Astrocyte of the hippocampus (primary cell): ENCODE results near the gene CAMTA1.

Source experiments
- DNase-seq: peaks from one replicate; pipeline ENCODE4 v3.0.0; 2011; ENCODE audit warnings: low read depth, low spot score

CAMTA1 gene

GRCh38 chr1:7752512-7753417 lies 967.5 kb downstream of the CAMTA1 start:
- DNase-seq: peak; percentile 86

- DNase-seq: no peak
These were observed 968.4 kb downstream of the CAMTA1 start for GRCh38 chr1:7753641-7754040.

DNA sequence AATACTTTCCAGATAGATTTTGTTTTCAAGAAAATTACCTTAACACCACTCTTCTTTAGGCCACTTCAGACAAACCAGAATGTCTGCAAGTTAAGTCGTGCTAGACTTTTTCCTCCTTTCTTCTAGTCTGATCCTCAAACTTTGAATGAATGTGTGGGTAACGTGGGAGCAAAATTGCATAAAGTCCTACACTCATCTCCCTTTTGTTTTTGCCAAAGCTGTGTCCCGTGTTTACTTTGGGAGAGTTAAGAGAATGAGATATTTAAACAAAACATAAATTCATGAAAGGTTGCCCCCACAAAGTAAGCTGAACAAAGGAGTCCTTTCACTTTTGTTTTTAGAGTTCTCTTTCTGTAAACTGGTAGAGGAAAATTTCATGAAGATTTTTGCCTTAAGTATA lies 969.0 kb downstream of the CAMTA1 start:
- no peak for DNase-seq

- DNase-seq: peak; percentile 25
These were observed 970.2 kb downstream of the CAMTA1 start for GRCh38 chr1:7755448-7755847.

DNA sequence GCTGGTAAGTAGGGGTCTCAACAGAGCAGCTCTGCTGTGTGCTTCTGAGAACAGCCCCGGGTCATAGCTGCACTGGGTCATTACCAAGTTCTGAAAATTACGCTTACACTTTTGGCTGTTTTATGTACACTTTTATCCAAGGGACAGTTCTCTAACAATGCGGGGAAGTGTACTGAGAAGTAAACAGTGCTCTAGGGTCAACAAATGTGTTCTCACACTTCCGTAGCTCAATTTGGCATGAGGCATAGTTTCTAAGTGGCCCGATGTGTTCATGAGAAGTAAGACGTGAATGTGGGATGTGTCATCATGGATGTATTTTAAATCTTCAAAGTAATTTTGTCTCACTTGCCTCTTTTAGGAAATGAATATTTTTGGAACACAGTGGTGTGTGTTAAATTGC lies 975.0 kb downstream of the CAMTA1 start:
- DNase-seq: peak; percentile 15

DNA sequence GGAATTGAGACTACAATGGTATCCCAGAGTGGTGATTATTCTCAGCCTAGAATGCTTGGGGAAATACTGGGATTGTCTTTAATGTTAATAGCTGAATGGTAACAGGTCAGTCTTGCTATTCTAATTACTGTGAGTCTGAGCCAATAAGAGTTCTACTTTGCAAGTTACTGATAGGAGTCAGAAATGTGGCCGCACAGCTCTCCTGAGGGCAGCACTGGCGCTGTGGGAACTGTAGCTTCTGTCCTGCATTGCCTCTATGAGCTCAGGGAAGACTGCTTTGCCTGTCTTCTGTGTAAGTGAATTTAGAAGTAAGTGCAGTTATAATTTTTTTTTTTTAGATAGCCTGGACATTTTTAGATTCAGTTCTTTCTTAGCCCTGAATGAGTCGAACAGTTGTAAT lies 975.8 kb downstream of the CAMTA1 start:
- DNase-seq: no peak

GRCh38 chr1:7767176-7767575 lies 981.9 kb downstream of the CAMTA1 start:
- no peak for DNase-seq

DNA sequence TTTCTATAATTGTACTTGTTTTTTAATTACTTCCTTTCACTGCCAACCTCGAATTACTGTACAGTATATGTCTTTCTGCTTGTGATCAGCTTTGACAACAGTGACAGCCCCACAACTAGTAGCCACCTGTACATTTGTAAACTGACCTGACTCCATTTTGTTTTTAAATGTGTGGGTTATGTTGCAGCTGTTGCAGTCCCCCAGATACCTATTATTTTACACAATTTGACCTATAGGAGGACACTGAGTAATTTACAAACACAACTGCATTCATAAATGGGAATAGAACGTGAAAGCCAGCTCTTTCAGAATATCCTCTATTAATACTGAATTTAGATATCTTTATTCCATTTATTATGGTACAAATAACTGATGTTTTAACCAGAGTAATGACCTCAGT lies 983.3 kb downstream of the CAMTA1 start:
- DNase-seq: no peak

DNA sequence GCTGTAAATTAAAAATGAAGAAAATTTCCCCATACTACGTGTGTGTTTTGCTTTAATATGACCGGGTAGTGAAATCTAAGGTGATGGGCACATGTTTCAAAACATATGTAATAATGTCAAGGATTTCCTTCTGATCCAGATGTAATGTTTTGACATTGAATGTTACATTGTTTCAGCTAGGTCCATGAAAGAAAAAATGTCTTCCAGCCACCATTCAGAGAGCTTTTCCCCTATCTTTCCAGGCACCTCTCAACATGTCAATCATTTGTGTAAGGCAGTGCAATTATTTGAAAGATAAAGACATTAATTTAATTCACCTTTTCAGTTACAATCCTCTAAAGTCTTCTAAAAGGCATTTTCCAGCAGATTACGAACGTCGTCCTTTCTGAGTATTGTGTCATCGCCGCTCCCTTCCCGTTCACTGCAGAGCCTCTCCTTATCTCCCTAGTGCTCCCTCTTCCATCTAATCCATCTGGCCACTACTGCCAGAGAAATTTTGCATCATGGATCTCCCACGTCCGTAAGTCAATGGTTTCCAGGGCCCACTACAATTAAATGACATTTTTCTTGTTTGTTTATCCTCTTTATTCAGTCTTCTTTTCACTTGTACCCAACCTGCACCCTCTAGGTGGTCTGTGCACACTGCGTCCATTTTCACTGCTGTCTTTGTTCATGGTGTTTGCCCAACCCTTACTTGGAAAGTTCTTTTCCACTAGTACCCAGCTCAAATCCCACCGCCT lies 984.6 kb downstream of the CAMTA1 start:
- DNase-seq: no peak

DNA sequence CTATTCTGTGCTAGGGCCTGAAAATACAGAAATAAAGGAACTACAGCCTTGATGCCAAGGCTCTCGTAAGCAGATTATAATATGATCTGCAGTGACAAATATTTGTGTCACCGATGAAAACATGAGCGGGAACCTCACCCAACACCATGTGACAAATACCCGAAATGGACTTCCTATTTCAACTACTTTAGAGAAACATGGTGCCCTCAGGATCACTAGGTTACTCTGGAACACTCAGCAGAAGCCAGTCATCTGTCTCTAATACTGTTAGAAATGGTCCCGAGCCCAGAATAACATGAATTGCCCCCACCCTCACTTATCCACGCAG lies 985.4 kb downstream of the CAMTA1 start:
- no peak for DNase-seq

DNA sequence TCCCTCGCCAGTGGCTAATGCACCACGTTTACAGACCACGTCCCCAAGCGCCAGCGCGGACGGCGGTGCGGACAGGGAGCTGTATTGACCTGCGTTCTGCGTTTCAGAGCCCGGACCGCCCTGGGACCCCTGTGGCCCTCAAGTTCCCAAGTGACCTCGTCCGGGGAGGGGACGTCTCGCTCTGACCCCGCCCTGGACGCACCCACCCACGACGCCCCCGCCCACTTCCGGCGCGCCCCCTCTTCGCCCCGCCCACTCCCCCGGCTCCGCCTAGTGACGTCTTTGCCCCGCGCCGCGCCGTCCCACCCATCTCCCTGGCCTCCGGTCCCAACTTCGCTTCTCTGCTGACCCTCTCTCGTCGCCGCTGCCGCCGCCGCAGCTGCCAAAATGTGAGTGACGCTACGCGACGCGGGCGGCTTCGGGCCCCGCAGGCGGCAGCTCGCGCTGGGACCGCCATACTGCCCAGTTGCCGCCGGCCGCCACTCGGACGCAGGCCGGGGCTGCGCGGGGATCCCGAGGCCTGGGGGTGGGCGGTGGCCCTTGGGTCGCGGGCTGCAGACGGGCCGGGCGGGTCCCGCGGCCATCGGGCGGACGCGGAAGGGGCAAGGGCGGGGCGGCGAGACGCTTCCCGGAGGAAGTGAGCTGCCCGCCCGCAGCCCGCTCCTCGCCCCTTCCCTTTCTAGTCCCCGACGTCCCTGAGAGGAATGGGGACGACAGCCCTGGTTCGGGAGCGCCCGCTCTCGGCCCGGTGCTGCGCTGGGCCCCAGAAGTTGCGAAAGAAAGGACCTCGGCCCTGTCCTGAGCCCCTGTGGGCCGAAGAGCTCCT lies 986.0 kb downstream of the CAMTA1 start, which contains the start of gene VAMP3:
Gene VAMP3 (plus strand): TSS at position 300 of the 826 bp plus-strand sequence. CDS start 88 bp downstream, at position 388.
- DNase-seq: peak; percentile 94

- DNase-seq: no peak
These were observed 986.6 kb downstream of the CAMTA1 start for GRCh38 chr1:7771823-7772299.

GRCh38 chr1:7777591-7777990 lies 992.3 kb downstream of the CAMTA1 start:
- DNase-seq: no peak

DNA sequence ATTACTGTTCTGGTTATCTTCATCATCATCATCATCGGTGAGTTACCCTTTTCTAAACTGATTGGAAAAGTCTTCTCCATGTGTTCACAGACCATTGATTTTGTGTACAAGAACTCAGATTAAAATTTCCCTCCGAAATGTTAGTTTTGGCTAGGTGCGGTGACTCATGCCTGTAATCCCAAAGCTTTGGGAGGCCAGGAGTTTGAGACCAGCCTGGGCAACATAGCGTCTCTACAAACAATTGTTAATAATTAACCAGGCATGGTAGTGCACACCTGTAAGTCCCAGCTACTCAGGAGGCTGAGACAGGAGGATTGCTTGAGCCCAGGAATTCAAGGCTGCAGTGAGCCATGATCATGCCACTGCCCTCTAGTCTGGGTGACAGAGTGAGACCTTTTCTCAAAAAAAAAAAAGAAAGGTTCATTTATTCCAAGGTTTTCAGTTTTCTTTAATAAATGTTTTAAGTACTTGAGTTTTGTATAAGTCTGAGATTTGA lies 992.9 kb downstream of the CAMTA1 start:
- no peak for DNase-seq

DNA sequence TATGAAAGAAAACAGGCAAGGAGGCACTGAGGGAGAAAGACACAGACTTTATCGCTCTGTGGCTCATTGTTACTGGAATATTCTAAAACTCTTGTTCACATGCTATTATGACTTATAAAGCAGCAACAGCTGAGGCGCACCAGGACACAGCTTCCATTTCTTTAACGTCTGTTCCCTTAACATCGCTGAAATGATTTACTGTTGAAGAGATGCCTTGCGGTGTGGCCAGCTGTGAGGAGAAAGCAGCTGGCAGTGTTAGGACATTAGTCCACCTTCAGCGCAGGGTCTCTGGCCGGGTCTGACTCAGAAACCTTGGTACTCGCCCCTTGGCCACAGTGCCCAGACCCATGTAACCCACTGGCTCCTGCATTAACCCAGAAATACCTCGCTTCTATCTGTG lies 995.7 kb downstream of the CAMTA1 start:
- no peak for DNase-seq

DNA sequence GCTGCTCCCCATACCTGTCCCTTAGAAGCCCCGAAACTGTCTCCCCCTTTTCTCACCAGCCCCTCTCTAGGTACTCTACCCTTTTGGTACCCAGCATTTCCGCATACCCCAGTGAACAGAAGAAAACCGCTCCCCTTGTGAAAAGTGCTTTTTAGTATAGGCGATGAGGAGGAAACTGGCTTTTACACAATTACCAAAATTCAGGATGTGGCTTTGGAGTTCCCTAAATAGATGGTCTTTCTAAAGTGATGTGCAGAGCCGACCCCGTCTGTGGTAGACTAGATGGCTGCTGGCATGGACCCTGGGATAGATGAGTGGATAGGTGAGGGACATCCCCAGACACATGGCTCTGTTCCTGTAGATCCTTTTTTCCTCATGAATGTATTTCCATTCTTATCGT lies 996.2 kb downstream of the CAMTA1 start:
- DNase-seq: no peak

DNA sequence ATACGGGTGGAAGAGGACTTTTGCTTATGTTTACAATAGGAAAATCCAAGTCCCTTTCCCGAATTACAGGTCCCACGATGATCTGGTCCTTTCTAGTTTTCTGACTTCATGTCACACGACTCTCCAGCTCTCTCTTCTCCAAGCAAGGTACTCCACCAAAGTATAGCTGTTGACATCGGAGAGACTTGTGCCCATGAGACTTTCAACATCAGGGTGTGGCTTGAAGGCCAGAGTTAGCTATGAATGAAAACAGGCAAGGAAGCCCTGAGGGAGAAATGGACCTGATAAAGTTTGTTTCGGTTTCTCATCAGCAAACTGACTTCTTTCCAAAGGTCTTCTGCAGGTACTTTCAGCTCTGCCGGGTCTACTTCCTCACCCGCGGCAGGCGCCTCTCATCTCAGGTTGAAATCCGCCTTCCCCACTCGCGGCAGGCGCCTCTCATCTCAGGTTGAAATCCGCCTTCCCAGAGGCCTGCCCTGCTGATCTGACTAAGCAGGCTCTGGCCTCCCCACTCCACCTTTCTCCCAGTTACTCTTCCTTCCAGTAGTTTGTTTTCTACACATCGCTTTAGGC lies 996.8 kb downstream of the CAMTA1 start:
- no peak for DNase-seq

DNA sequence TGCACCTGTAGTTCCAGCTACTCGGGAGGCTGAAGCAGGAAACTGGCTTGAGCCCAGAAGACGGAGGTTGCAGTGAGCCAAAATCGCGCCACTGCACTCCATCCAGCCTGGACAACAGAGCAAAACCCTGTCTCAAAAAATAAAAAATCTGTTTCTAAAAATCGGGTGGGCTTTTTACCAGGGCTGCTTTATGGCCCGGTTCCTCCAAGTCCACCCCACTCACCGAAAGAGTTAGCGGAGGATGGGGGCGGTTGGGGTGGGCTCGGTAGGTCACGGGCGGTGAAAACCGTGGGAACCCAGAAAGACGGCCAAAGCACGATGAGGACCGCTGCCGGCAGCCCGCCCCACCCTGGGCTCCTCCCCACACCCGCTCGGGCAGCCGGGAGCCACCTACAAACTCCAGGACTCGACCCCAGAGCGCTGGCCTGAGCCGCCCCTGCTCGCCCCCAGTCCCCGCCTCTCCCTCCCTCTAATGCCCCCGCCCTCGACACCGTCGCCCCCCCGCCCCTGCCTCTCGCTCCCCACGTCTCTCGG lies 998.0 kb downstream of the CAMTA1 start:
- DNase-seq: peak; percentile 71

DNA sequence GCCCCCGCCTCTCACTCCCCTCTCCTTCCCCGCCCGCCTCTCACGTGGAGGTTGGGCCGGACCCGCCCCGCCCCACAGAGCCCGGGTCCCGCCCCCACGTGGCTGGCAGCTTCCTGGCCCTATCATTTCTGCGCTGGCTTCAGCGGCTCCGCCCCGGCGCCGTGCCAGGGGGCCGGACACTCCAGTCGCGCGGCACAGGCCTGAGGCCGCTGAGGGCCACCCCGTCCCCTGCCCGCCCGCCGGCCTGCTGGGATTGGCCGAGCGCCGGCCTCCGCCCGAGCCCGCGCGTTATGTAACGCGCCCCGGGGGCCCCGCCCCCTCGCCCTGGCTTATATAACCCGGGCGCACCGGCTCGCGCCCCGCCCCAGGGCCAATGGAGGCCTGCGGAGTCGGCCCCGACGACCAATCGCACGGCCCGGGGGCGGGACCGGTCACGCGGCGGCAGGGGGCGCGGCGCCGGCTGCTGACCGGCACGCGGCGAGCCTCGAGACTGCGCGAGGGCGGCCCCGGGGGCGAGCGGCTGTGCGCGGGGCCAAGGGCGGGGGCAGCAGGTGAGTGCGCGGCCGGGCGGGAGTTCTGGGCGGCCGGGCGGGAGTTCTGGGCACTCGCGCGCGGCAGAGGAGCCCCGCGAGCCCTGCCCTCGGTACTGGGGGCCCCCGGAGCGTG lies 998.7 kb downstream of the CAMTA1 start, which contains the start of gene PER3:
Gene PER3 (plus strand): TSS at position 466 of the 666 bp plus-strand sequence. CDS start 587 bp downstream, outside the sequence.
- DNase-seq: peak; percentile 100

DNA sequence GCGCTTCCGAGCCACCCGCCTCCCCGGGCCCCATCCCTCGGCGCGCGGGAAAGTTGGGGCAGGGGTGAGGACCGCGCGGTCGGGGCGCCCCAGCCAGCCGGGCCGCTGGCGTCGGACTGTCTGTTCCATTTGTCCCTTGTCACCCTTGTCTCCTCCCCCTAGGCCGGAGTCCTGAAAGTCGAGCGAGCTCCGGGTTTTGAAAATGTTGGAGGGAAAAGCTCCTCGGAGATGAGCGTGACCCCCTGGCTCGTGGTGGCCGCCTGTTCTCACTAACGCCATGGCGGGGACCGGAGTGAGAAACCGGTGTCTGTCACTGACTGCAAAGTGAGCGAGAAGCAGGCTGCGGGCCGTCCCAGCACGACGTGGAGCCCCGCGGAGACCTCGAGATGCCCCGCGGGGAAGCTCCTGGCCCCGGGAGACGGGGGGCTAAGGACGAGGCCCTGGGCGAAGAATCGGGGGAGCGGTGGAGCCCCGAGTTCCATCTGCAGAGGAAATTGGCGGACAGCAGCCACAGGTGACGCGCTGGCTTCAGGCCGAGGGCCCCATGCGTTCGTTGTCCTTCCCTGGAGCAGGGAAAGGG lies 999.3 kb downstream of the CAMTA1 start:
- no peak for DNase-seq
